Measurements from ENCODE around the gene COQ8B. TPM values are rescaled to one million over a fixed set of nuclear protein-coding genes. Genes with fewer than 3 reads are reported as not detected.
"Not testable (repeated sequence)": the region's sequence is repeated elsewhere in the genome, so short reads cannot be mapped to it uniquely, and the experiment has no call there.

Gene COQ8B
- total RNA-seq, 1 experiment from 2014 or later = 57.7 TPM

- Histone ChIP-seq H2AFZ (no peak overlapping the region), H3K9me3 (ENCODE audit: insufficient read depth, low read depth) (no peaks in the 10 kb centered on the region), H3K27ac (no peak overlapping the region), H3K9me2 (ENCODE audit: insufficient read depth) (no peaks in the 10 kb centered on the region), H3K79me2 (ENCODE audit: low read depth) (no peaks in the 10 kb centered on the region), H3K4me3 (no peak overlapping the region), H3K36me3 (ENCODE audit: low read depth) (no peaks in the 10 kb centered on the region), H3K4me1 (replicated peaks; ENCODE audit: insufficient read depth) (peaks cover 7% of the 10 kb centered on the region; the same call in 1 of the 2 replicates), H4K20me1 (ENCODE audit: insufficient read depth) (no peaks in the 10 kb centered on the region), H3F3A (ENCODE audit: insufficient read depth, low read depth) (peaks cover 12% of the 10 kb centered on the region; the same call in 1 of the 2 replicates), H3K27me3 (ENCODE audit: insufficient read depth, low read depth) (no peaks in the 10 kb centered on the region), H3K4me2 (no peak overlapping the region)
- no peak for DNase-seq
- CTCF ChIA-PET = no interaction called here
- BruUV-seq (replicated peaks) = no TSS peak
- intact Hi-C loops (cut with micrococcal nuclease; ENCODE audit: unreplicated experiment) = no loop called here
- TF ChIP-seq CTCF (conservative IDR thresholded peaks at IDR 0.05) (no peak), EZH2 (IDR thresholded peaks at IDR 0.05; ENCODE audit: low read depth) (no peak)
- POLR2A ChIA-PET (ENCODE audit: unreplicated experiment) = interaction anchor here (0.6 kb wide), 2 partner anchors 91 to 189 kb away, joined by 3 to 4 read pairs; partner anchors contain the start of gene ACTMAP
Observed at GRCh38 chr19:40659116-40659515, 57.6 kb downstream of the COQ8B start.

- no peak for TF ChIP-seq CTCF (conservative IDR thresholded peaks at IDR 0.05)
- no peaks in the 10 kb centered on the region for H3K9me2 ChIP-seq (ENCODE audit: insufficient read depth)
- H3K9me3 ChIP-seq (ENCODE audit: insufficient read depth, low read depth) = no peaks in the 10 kb centered on the region
- H3K36me3 ChIP-seq (ENCODE audit: low read depth) = no peaks in the 10 kb centered on the region
- no peaks in the 10 kb centered on the region for H3K27me3 ChIP-seq (ENCODE audit: insufficient read depth, low read depth)
- ChIA-PET CTCF (no interaction called here), POLR2A (ENCODE audit: unreplicated experiment) (interaction anchor here (0.7 kb wide), 1 partner anchor 726 kb away, joined by 3 read pairs; no protein-coding TSS in a partner anchor)
- H2AFZ ChIP-seq = no peak overlapping the region
- H3K4me3 ChIP-seq = no peak overlapping the region
- peaks cover 7% of the 10 kb centered on the region; the same call in 1 of the 2 replicates for H3F3A ChIP-seq (ENCODE audit: insufficient read depth, low read depth)
- no peaks in the 10 kb centered on the region for H4K20me1 ChIP-seq (ENCODE audit: insufficient read depth)
- H3K4me1 ChIP-seq (replicated peaks; ENCODE audit: insufficient read depth) = no peaks in the 10 kb centered on the region
- no TSS peak for BruUV-seq (replicated peaks)
- H3K27ac ChIP-seq = no peak overlapping the region
- intact Hi-C loops (cut with micrococcal nuclease; ENCODE audit: unreplicated experiment) = no loop called here
- DNase-seq = no peak
- no peak overlapping the region for H3K4me2 ChIP-seq
- H3K79me2 ChIP-seq (ENCODE audit: low read depth) = no peaks in the 10 kb centered on the region
Observed at GRCh38 chr19:40658031-40658430, 58.7 kb downstream of the COQ8B start.

GRCh38 chr19:40655684-40656083, 61.0 kb downstream of the COQ8B start:
- H4K20me1 ChIP-seq (ENCODE audit: insufficient read depth); H3K27me3 ChIP-seq (ENCODE audit: insufficient read depth, low read depth); H3K36me3 ChIP-seq (ENCODE audit: low read depth); H3K4me1 ChIP-seq (replicated peaks; ENCODE audit: insufficient read depth); H3F3A ChIP-seq (ENCODE audit: insufficient read depth, low read depth); H3K27ac ChIP-seq; H3K4me2 ChIP-seq; H3K79me2 ChIP-seq (ENCODE audit: low read depth); BruUV-seq (replicated peaks); H3K4me3 ChIP-seq; H3K9me2 ChIP-seq (ENCODE audit: insufficient read depth); intact Hi-C loops (cut with micrococcal nuclease; ENCODE audit: unreplicated experiment); POLR2A ChIA-PET (ENCODE audit: unreplicated experiment); H3K9me3 ChIP-seq (ENCODE audit: insufficient read depth, low read depth); H2AFZ ChIP-seq; DNase-seq: not testable (repeated sequence)
- CTCF ChIA-PET = interaction anchor here (0.7 kb wide), 1 partner anchor 103 kb away, joined by 7 read pairs; no protein-coding TSS in a partner anchor

GRCh38 chr19:40652303-40652702, 64.4 kb downstream of the COQ8B start:
- DNase-seq; H3K36me3 ChIP-seq (ENCODE audit: low read depth); CTCF ChIA-PET; H4K20me1 ChIP-seq (ENCODE audit: insufficient read depth); H3K9me3 ChIP-seq (ENCODE audit: insufficient read depth, low read depth); H3K9me2 ChIP-seq (ENCODE audit: insufficient read depth); POLR2A ChIA-PET (ENCODE audit: unreplicated experiment); H3K4me2 ChIP-seq; H3F3A ChIP-seq (ENCODE audit: insufficient read depth, low read depth); H3K79me2 ChIP-seq (ENCODE audit: low read depth); H3K4me3 ChIP-seq; intact Hi-C loops (cut with micrococcal nuclease; ENCODE audit: unreplicated experiment); BruUV-seq (replicated peaks); H3K27ac ChIP-seq; H2AFZ ChIP-seq; H3K27me3 ChIP-seq (ENCODE audit: insufficient read depth, low read depth); H3K4me1 ChIP-seq (replicated peaks; ENCODE audit: insufficient read depth): not testable (repeated sequence)
